Measurements from ENCODE around the gene P2RY2. TPM values are rescaled to one million over a fixed set of nuclear protein-coding genes. Genes with fewer than 3 reads are reported as not detected.

P2RY2 gene
- total RNA-seq, 1 donor from 2014 or later = 0.30 TPM

- peak overlapping the region; percentile 68 for H3K9ac ChIP-seq (ENCODE audit: low read length)
- Mint-ChIP-seq H3K9me3 (ENCODE audit: unreplicated experiment) (no peaks in the 10 kb centered on the region), H3K36me3 (ENCODE audit: low read depth, unreplicated experiment) (no peaks in the 10 kb centered on the region), H3K27ac (ENCODE audit: unreplicated experiment) (peak overlapping the region; percentile 99), H3K27me3 (ENCODE audit: low read depth, unreplicated experiment) (peaks cover 1% of the 10 kb centered on the region), H3K4me3 (ENCODE audit: unreplicated experiment) (peak overlapping the region; percentile 69), H3K4me1 (ENCODE audit: low read depth, unreplicated experiment) (peaks cover 11% of the 10 kb centered on the region)
- H3K27ac ChIP-seq (ENCODE audit: low read depth, low read length) = peak overlapping the region; percentile 94
- peak overlapping the region; percentile 57 for H2AFZ ChIP-seq (ENCODE audit: low read depth, low read length)
- TF ChIP-seq, protein P1, sequence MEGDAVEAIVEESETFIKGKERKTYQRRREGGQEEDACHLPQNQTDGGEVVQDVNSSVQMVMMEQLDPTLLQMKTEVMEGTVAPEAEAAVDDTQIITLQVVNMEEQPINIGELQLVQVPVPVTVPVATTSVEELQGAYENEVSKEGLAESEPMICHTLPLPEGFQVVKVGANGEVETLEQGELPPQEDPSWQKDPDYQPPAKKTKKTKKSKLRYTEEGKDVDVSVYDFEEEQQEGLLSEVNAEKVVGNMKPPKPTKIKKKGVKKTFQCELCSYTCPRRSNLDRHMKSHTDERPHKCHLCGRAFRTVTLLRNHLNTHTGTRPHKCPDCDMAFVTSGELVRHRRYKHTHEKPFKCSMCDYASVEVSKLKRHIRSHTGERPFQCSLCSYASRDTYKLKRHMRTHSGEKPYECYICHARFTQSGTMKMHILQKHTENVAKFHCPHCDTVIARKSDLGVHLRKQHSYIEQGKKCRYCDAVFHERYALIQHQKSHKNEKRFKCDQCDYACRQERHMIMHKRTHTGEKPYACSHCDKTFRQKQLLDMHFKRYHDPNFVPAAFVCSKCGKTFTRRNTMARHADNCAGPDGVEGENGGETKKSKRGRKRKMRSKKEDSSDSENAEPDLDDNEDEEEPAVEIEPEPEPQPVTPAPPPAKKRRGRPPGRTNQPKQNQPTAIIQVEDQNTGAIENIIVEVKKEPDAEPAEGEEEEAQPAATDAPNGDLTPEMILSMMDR (IDR thresholded peaks at IDR 0.05; ENCODE audit: insufficient read depth, low read depth, low read length) = no peak
- no peak for TF ChIP-seq EZH2 (IDR thresholded peaks at IDR 0.05; ENCODE audit: insufficient read depth, low read length)
- no peak overlapping the region for H3K4me3 ChIP-seq (ENCODE audit: insufficient read depth, low read depth, low read length)
- DNase-seq (ENCODE audit: low read depth) (peak; percentile 97), FAIRE-seq (peak; percentile 96)
- H4K20me1 ChIP-seq (ENCODE audit: insufficient read depth, low read length) = no peaks in the 10 kb centered on the region
- peak overlapping the region; percentile 75 for H3K4me2 ChIP-seq (ENCODE audit: low read length)
- H3K9me3 ChIP-seq (ENCODE audit: insufficient read depth, low read depth, low read length) = no peaks in the 10 kb centered on the region
- H3K4me1 ChIP-seq (ENCODE audit: insufficient read depth, low read length) = peaks cover 19% of the 10 kb centered on the region
- H3K27me3 ChIP-seq (ENCODE audit: insufficient read depth, low read length) = no peaks in the 10 kb centered on the region
- no peaks in the 10 kb centered on the region for H3K36me3 ChIP-seq (ENCODE audit: insufficient read depth, low read length)
- H3K79me2 ChIP-seq (ENCODE audit: insufficient read depth, low read length) = no peaks in the 10 kb centered on the region
Observed at GRCh38 chr11:73257342-73258103, 39.4 kb downstream of the P2RY2 start.

DNA sequence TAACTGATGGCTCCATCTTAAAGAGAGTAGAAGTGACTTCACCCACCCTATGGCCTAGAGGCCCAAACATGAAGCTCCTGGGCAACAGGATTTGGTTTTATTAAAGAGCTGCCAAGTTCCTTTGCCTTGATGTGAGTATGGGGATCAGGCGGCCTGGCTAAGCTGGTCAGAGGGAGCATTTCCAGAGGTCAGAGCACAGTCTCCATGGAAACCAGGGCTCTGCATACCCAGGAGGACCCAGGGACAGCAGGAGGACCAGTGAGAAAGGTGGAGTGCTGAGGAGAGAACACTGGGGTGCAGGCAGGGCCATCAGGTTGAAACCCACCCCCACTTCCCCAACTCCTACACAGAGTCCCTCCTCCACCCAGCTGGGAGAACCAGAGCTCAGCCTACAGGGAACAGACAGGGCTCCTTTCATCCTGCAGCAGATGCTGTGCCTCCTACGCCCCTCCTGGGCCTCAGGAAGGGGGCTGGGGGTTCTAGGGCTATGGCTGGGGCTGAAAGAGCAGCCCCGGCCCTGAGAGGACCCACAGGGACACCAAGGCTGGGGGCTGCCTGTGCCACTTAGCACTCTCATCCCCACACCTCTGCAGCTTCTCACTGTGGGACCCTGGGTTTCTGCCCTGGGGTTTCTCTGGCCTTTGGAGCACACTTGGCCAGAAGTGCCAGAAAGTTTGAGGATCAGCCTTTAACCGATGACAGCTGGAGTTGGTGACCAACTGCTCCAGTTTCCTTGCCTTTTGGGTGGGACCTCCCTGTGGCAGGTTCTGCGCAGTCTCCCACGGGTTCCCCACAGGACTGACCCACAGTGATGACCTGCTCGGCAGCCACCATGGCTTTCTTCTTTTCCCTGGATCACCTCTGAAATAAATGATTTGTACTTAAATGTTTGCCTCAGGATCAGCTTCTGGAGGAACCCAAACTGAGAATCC lies 40.3 kb downstream of the P2RY2 start:
- Histone ChIP-seq H3K4me2 (ENCODE audit: low read length) (peak overlapping the region; percentile 75), H2AFZ (ENCODE audit: low read depth, low read length) (peak overlapping the region; percentile 57), H3K4me1 (ENCODE audit: insufficient read depth, low read length) (peaks cover 19% of the 10 kb centered on the region), H4K20me1 (ENCODE audit: insufficient read depth, low read length) (no peaks in the 10 kb centered on the region), H3K9me3 (ENCODE audit: insufficient read depth, low read depth, low read length) (no peaks in the 10 kb centered on the region), H3K79me2 (ENCODE audit: insufficient read depth, low read length) (no peaks in the 10 kb centered on the region), H3K27ac (ENCODE audit: low read depth, low read length) (peak overlapping the region; percentile 94), H3K36me3 (ENCODE audit: insufficient read depth, low read length) (no peaks in the 10 kb centered on the region), H3K4me3 (ENCODE audit: insufficient read depth, low read depth, low read length) (no peak overlapping the region), H3K27me3 (ENCODE audit: insufficient read depth, low read length) (no peaks in the 10 kb centered on the region), H3K9ac (ENCODE audit: low read length) (peak overlapping the region; percentile 68)
- Mint-ChIP-seq H3K36me3 (ENCODE audit: low read depth, unreplicated experiment) (no peaks in the 10 kb centered on the region), H3K9me3 (ENCODE audit: unreplicated experiment) (no peaks in the 10 kb centered on the region), H3K4me1 (ENCODE audit: low read depth, unreplicated experiment) (peaks cover 11% of the 10 kb centered on the region), H3K27me3 (ENCODE audit: low read depth, unreplicated experiment) (peaks cover 5% of the 10 kb centered on the region), H3K27ac (ENCODE audit: unreplicated experiment) (peak overlapping the region; percentile 99), H3K4me3 (ENCODE audit: unreplicated experiment) (no peak overlapping the region)
- TF ChIP-seq, protein P1 (IDR thresholded peaks at IDR 0.05; ENCODE audit: insufficient read depth, low read depth, low read length) = no peak
- TF ChIP-seq EZH2 (IDR thresholded peaks at IDR 0.05; ENCODE audit: insufficient read depth, low read length) = no peak
- FAIRE-seq = no peak
- DNase-seq (ENCODE audit: low read depth) = no peak

Measured in astrocyte (in vitro differentiated cells and primary cell).